K562 (cell line): ENCODE data around the gene FAM78B. TPM values are rescaled to one million over a fixed set of nuclear protein-coding genes. Genes with fewer than 3 reads are reported as not detected.

Experiments used
- CXXC5 ChIP-seq: fragments of 250-450 bp; sonication (Bioruptor Pico); IDR thresholded peaks from 2 replicates; pipeline ENCODE4 v1.8.0; 2022; ENCODE audit warnings: inconsistent platforms, mild to moderate bottlenecking, moderate library complexity
- HNRNPLL ChIP-seq: fragments of 200-400 bp; formaldehyde crosslinking; IDR thresholded peaks from 2 replicates; pipeline ENCODE4 v1.6.1; 2017; ENCODE audit warnings: low read length, low read depth, mild to moderate bottlenecking; ENCODE audit not compliant: poor library complexity, severe bottlenecking
- MYNN ChIP-seq, 2 experiments: sonication (generic); formaldehyde crosslinking in 1 of 2; IDR thresholded peaks; 2 replicates each; pipeline versions ENCODE4 v1.5.0 to v1.6.1; 2016 to 2020; ENCODE audit warnings: antibody characterized with exemption in 1 of 2, missing genetic modification reagents in 1 of 2
- RAD21 ChIP-seq, 2 experiments: fragments of 250-450 bp in 1 of 2; fragments of 450-650 bp in 1 of 2; sonication (Bioruptor Pico) in 1 of 2; formaldehyde crosslinking in 1 of 2; IDR thresholded peaks in 1 of 2; conservative IDR thresholded peaks in 1 of 2; 2 replicates each; pipeline versions ENCODE4 v1.4.0 to v1.8.0; 2020 to 2022; ENCODE audit warnings: mild to moderate bottlenecking in 2 of 2, moderate library complexity in 1 of 2
- ZNF696 ChIP-seq: fragments of 250-450 bp; sonication (Bioruptor Pico); conservative IDR thresholded peaks from 2 replicates; pipeline ENCODE4 v1.4.0; 2020; ENCODE audit warnings: mild to moderate bottlenecking, moderate library complexity
- polyA plus RNA-seq, 8 experiments: library from polyadenylated mRNA; depleted of rRNA in 4 of 8; stranded (reverse) in 5 of 8; unstranded in 3 of 8; fragments of >200 nt; fragmentation: Nextera tagmentation in 2 of 8; fragmentation: Illumina TruSeq in 1 of 8; extraction: Ambion mirVana in 2 of 8; extraction: Trizol in 1 of 8; gene quantifications; 2 replicates each; pipeline versions ENCODE4 v1.2.1 to v1.2.3, GENCODE V29; 2011 to 2014; ENCODE audit warnings: inconsistent platforms in 1 of 8, missing spikeins in 1 of 8
- total RNA-seq, 7 experiments: library from RNA; depleted of rRNA in 6 of 7; stranded (reverse); fragments of >200 nt in 6 of 7; fragmentation: Illumina TruSeq in 2 of 7; extraction: Trizol in 2 of 7; gene quantifications; 2 replicates each; pipeline versions ENCODE4 v1.2.1 to v1.2.3, GENCODE V29; 2011 to 2021; ENCODE audit warnings: low replicate concordance in 1 of 7
- TF ChIP-seq, protein P1 (sequence below), 2 experiments: fragments of 450-650 bp; formaldehyde crosslinking in 1 of 2; IDR thresholded peaks; 2 replicates each; pipeline versions ENCODE4 v1.4.0 to v1.6.1; 2014 to 2020; ENCODE audit warnings: mild to moderate bottlenecking in 2 of 2, borderline replicate concordance in 1 of 2, low read depth in 1 of 2
- TF ChIP-seq, protein P2 (sequence below), 2 experiments: IDR thresholded peaks; 2 replicates each; pipeline ENCODE4 v1.6.1; 2012; ENCODE audit warnings: improper control_type of control experiment in 2 of 2, low read depth in 2 of 2, low read length in 2 of 2, borderline replicate concordance in 1 of 2

FAM78B gene
- total and polyA plus RNA-seq, 9 of the 15 experiments (the other 6 are each of a cell fraction or from before 2014, with no cell fraction given): 0.04 to 0.43 (median 0.29) TPM; not detected in 1

DNA sequence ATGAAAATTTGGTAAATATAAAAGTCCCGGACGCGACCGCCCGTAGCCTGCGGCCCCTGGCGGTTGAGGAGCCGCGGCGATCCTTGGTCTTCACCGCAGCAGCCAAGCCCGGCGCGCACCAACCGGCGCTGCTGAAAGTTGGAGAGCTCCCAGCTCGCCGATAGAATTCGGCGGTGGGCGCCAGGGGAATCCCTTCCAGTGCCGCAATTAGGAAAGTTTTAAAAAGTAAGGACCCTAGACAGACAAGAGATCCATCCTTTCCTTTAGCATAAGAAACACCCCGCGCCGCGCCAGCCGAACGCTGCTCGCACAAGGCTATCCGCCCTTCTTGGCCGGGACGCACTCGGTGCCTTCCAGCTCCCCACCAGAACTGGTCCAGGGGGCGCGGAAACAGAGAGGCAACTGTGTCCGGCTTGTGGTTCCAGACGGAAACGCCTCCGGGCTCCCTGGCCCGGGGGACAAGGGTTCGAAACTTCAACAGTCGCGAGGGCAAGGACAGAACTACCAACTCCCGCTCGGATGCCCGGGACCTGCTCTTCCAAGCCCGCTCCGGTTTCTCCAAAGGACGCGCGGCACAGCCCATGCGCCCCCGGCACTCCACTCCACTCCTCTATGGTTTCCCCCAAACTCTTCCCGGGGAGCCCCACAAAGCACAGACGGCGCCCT is 1.7 kb downstream of the FAM78B start (continued):
- TF ChIP-seq, protein P1, sequence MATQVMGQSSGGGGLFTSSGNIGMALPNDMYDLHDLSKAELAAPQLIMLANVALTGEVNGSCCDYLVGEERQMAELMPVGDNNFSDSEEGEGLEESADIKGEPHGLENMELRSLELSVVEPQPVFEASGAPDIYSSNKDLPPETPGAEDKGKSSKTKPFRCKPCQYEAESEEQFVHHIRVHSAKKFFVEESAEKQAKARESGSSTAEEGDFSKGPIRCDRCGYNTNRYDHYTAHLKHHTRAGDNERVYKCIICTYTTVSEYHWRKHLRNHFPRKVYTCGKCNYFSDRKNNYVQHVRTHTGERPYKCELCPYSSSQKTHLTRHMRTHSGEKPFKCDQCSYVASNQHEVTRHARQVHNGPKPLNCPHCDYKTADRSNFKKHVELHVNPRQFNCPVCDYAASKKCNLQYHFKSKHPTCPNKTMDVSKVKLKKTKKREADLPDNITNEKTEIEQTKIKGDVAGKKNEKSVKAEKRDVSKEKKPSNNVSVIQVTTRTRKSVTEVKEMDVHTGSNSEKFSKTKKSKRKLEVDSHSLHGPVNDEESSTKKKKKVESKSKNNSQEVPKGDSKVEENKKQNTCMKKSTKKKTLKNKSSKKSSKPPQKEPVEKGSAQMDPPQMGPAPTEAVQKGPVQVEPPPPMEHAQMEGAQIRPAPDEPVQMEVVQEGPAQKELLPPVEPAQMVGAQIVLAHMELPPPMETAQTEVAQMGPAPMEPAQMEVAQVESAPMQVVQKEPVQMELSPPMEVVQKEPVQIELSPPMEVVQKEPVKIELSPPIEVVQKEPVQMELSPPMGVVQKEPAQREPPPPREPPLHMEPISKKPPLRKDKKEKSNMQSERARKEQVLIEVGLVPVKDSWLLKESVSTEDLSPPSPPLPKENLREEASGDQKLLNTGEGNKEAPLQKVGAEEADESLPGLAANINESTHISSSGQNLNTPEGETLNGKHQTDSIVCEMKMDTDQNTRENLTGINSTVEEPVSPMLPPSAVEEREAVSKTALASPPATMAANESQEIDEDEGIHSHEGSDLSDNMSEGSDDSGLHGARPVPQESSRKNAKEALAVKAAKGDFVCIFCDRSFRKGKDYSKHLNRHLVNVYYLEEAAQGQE (IDR thresholded peaks at IDR 0.05; ENCODE audit: borderline replicate concordance): peak; percentile 87
- TF ChIP-seq, protein P1 (CRISPR knock-in tag; IDR thresholded peaks at IDR 0.05; ENCODE audit: low read depth): peak; percentile 72; the same call in 1 of the 2 replicates
- TF ChIP-seq ZNF696 (CRISPR knock-in tag) (no peak), MYNN (IDR thresholded peaks at IDR 0.05) (0 out of 2 replicates have a peak, but pooled peaks have one; percentile 69), MYNN (CRISPR knock-in tag; IDR thresholded peaks at IDR 0.05) (no peak), RAD21 (CRISPR knock-in tag; conservative IDR thresholded peaks at IDR 0.05 in 1 of 2, IDR thresholded peaks at IDR 0.05 in 1 of 2) (peak in 1 of 2 experiments; percentile 23; a peak in 1 of 4 replicates), CXXC5 (CRISPR knock-in tag) (peak; percentile 37; the same call in 1 of the 2 replicates), HNRNPLL (peak; percentile 36)
- TF ChIP-seq, protein P2, sequence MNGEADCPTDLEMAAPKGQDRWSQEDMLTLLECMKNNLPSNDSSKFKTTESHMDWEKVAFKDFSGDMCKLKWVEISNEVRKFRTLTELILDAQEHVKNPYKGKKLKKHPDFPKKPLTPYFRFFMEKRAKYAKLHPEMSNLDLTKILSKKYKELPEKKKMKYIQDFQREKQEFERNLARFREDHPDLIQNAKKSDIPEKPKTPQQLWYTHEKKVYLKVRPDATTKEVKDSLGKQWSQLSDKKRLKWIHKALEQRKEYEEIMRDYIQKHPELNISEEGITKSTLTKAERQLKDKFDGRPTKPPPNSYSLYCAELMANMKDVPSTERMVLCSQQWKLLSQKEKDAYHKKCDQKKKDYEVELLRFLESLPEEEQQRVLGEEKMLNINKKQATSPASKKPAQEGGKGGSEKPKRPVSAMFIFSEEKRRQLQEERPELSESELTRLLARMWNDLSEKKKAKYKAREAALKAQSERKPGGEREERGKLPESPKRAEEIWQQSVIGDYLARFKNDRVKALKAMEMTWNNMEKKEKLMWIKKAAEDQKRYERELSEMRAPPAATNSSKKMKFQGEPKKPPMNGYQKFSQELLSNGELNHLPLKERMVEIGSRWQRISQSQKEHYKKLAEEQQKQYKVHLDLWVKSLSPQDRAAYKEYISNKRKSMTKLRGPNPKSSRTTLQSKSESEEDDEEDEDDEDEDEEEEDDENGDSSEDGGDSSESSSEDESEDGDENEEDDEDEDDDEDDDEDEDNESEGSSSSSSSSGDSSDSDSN (IDR thresholded peaks at IDR 0.05; ENCODE audit: borderline replicate concordance in 1 of 2, low read depth in 2 of 2, low read length in 2 of 2): peak in 1 of 2 experiments; percentile 61; a peak in 2 of 4 replicates
